H1 (cell line): ENCODE measurements around the gene SHC1. TPM values are rescaled to one million over a fixed set of nuclear protein-coding genes. Genes with fewer than 3 reads are reported as not detected.

Source experiments
- ASH2L ChIP-seq: fragments of 200-600, 300-600 bp; sonication (generic); IDR thresholded peaks from one replicate; pipeline ENCODE4 v1.7.1; 2017; ENCODE audit warnings: low read length
- GTF2F1 ChIP-seq: IDR thresholded peaks from 2 replicates; pipeline ENCODE4 v1.6.1; 2012; ENCODE audit warnings: low read depth, low read length, improper control_type of control experiment, borderline replicate concordance
- KDM1A ChIP-seq: fragments of 200-600, 300-600 bp; sonication (generic); IDR thresholded peaks from 2 replicates; pipeline ENCODE4 v1.7.1; 2016; ENCODE audit warnings: mild to moderate bottlenecking, low read length, borderline replicate concordance
- SP1 ChIP-seq: IDR thresholded peaks from 2 replicates; pipeline ENCODE4 v1.6.1; 2011; ENCODE audit warnings: low read depth, low read length
- SP2 ChIP-seq: IDR thresholded peaks from 2 replicates; pipeline ENCODE4 v1.6.1; 2012; ENCODE audit warnings: mild to moderate bottlenecking, low read length, inconsistent platforms
- YY1 ChIP-seq: IDR thresholded peaks from 2 replicates; pipeline ENCODE4 v1.6.1; 2011; ENCODE audit warnings: low read depth, mild to moderate bottlenecking, low read length
- polyA plus RNA-seq, 7 experiments: library from polyadenylated mRNA; depleted of rRNA in 3 of 7; stranded (reverse) in 5 of 7; unstranded in 2 of 7; fragments of >200 nt in 5 of 7; fragments of 200-250 nt in 2 of 7; gene quantifications; 1 replicate in 5 of 7; 2 replicates in 1 of 7; 4 replicates in 1 of 7; pipeline versions ENCODE4 v1.2.1 to v1.2.3, GENCODE V29; 2011 to 2013; ENCODE audit warnings: missing spikeins in 2 of 7, mixed read lengths in 2 of 7
- total RNA-seq: library from RNA; stranded (reverse); fragmentation: NEBNext Ultra II Directional; extraction: Animal tissue kit (Norgen Biotek cat#: 25700); gene quantifications from 2 replicates; pipeline ENCODE4 v1.2.1, GENCODE V29; 2021
- TF ChIP-seq, protein P1 (sequence below): fragments of 300-600 bp; sonication (generic); IDR thresholded peaks from 2 replicates; pipeline ENCODE4 v1.7.1; 2012; ENCODE audit warnings: low read length, moderate library complexity, mild to moderate bottlenecking, inconsistent platforms; ENCODE audit not compliant: insufficient replicate concordance
- TF ChIP-seq, protein P2 (sequence below), 3 experiments: IDR thresholded peaks; 1 replicate in 2 of 3; 2 replicates in 1 of 3; pipeline versions ENCODE4 v1.5.1 to v1.6.1; 2011; ENCODE audit warnings: low read length in 3 of 3, mild to moderate bottlenecking in 3 of 3, inconsistent platforms in 2 of 3, low read depth in 1 of 3, moderate library complexity in 1 of 3; ENCODE audit not compliant: insufficient read depth in 1 of 3; ENCODE audit errors: control extremely low read depth in 1 of 3

The SHC1 gene
- total and polyA plus RNA-seq, 2 of the 8 experiments (the other 6 are each of a cell fraction or from before 2014, with no cell fraction given): 177 to 212 TPM

DNA sequence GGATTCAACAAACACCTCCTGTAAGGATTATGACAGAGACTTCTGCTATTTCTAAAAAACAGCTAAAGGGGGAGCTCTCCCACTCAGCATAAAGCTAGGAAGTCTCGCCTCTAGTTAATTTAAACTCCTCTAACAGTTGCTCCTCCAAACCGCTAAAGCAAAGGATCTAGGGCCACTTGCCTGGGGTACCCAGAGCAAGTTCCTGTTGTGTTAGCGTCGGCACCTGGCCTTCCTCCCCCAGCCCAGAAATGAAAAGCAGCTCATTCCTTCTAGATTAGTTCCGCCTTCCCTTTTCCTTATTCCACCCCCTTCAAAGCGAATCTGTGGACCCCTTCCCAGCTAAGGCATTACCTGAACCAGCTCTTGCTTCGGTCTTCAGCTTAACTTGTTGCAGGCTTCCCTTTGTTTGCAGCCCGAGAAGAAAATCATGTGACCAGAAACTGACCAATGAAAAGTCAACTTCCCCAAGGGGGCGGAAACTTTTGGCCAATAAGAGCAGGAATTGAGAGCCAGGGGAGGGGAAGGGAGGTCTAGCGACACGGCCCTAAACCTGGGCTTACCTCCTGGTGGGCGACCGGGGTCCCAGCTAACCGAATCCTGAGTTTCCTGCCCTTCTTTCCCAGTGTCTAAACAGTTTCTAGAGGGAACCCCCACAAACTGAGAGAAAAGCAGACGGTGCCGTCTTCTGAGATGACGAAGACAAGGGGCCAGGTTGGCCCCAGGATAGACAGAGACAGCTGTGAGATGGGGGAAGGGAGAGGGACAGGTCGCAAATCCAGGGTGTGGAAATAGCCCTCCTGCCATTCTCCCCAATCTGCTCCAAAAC, 14.6 kb downstream of the SHC1 start, which contains the start of gene PBXIP1 (continued):
- peak; percentile 28; the same call in 1 of the 2 replicates for TF ChIP-seq SP2
- TF ChIP-seq SP1: peak; percentile 87
- no peak for TF ChIP-seq GTF2F1
- TF ChIP-seq, protein P1, sequence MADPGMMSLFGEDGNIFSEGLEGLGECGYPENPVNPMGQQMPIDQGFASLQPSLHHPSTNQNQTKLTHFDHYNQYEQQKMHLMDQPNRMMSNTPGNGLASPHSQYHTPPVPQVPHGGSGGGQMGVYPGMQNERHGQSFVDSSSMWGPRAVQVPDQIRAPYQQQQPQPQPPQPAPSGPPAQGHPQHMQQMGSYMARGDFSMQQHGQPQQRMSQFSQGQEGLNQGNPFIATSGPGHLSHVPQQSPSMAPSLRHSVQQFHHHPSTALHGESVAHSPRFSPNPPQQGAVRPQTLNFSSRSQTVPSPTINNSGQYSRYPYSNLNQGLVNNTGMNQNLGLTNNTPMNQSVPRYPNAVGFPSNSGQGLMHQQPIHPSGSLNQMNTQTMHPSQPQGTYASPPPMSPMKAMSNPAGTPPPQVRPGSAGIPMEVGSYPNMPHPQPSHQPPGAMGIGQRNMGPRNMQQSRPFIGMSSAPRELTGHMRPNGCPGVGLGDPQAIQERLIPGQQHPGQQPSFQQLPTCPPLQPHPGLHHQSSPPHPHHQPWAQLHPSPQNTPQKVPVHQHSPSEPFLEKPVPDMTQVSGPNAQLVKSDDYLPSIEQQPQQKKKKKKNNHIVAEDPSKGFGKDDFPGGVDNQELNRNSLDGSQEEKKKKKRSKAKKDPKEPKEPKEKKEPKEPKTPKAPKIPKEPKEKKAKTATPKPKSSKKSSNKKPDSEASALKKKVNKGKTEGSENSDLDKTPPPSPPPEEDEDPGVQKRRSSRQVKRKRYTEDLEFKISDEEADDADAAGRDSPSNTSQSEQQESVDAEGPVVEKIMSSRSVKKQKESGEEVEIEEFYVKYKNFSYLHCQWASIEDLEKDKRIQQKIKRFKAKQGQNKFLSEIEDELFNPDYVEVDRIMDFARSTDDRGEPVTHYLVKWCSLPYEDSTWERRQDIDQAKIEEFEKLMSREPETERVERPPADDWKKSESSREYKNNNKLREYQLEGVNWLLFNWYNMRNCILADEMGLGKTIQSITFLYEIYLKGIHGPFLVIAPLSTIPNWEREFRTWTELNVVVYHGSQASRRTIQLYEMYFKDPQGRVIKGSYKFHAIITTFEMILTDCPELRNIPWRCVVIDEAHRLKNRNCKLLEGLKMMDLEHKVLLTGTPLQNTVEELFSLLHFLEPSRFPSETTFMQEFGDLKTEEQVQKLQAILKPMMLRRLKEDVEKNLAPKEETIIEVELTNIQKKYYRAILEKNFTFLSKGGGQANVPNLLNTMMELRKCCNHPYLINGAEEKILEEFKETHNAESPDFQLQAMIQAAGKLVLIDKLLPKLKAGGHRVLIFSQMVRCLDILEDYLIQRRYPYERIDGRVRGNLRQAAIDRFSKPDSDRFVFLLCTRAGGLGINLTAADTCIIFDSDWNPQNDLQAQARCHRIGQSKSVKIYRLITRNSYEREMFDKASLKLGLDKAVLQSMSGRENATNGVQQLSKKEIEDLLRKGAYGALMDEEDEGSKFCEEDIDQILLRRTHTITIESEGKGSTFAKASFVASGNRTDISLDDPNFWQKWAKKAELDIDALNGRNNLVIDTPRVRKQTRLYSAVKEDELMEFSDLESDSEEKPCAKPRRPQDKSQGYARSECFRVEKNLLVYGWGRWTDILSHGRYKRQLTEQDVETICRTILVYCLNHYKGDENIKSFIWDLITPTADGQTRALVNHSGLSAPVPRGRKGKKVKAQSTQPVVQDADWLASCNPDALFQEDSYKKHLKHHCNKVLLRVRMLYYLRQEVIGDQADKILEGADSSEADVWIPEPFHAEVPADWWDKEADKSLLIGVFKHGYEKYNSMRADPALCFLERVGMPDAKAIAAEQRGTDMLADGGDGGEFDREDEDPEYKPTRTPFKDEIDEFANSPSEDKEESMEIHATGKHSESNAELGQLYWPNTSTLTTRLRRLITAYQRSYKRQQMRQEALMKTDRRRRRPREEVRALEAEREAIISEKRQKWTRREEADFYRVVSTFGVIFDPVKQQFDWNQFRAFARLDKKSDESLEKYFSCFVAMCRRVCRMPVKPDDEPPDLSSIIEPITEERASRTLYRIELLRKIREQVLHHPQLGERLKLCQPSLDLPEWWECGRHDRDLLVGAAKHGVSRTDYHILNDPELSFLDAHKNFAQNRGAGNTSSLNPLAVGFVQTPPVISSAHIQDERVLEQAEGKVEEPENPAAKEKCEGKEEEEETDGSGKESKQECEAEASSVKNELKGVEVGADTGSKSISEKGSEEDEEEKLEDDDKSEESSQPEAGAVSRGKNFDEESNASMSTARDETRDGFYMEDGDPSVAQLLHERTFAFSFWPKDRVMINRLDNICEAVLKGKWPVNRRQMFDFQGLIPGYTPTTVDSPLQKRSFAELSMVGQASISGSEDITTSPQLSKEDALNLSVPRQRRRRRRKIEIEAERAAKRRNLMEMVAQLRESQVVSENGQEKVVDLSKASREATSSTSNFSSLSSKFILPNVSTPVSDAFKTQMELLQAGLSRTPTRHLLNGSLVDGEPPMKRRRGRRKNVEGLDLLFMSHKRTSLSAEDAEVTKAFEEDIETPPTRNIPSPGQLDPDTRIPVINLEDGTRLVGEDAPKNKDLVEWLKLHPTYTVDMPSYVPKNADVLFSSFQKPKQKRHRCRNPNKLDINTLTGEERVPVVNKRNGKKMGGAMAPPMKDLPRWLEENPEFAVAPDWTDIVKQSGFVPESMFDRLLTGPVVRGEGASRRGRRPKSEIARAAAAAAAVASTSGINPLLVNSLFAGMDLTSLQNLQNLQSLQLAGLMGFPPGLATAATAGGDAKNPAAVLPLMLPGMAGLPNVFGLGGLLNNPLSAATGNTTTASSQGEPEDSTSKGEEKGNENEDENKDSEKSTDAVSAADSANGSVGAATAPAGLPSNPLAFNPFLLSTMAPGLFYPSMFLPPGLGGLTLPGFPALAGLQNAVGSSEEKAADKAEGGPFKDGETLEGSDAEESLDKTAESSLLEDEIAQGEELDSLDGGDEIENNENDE: no peak
- TF ChIP-seq KDM1A: no peak
- TF ChIP-seq ASH2L: no peak
- no peak for TF ChIP-seq YY1
- TF ChIP-seq, protein P2, sequence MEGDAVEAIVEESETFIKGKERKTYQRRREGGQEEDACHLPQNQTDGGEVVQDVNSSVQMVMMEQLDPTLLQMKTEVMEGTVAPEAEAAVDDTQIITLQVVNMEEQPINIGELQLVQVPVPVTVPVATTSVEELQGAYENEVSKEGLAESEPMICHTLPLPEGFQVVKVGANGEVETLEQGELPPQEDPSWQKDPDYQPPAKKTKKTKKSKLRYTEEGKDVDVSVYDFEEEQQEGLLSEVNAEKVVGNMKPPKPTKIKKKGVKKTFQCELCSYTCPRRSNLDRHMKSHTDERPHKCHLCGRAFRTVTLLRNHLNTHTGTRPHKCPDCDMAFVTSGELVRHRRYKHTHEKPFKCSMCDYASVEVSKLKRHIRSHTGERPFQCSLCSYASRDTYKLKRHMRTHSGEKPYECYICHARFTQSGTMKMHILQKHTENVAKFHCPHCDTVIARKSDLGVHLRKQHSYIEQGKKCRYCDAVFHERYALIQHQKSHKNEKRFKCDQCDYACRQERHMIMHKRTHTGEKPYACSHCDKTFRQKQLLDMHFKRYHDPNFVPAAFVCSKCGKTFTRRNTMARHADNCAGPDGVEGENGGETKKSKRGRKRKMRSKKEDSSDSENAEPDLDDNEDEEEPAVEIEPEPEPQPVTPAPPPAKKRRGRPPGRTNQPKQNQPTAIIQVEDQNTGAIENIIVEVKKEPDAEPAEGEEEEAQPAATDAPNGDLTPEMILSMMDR (IDR thresholded peaks at IDR 0.05; ENCODE audit: control extremely low read depth in 1 of 3, insufficient read depth in 1 of 3, low read depth in 1 of 3, low read length in 3 of 3): peak in 1 of 3 experiments; percentile 10; a peak in 1 of 4 replicates
